H9 (cell line): ENCODE measurements around the gene RAB1B. TPM values are rescaled to one million over a fixed set of nuclear protein-coding genes. Genes with fewer than 3 reads are reported as not detected.
A peak's percentile ranks its signal among the peaks of the same experiment; 100 is the strongest.

Source experiments
- DNase-seq: peaks from one replicate; pipeline ENCODE4 v3.0.0-alpha.2; 2017
- H2AFZ ChIP-seq: one replicate; pipeline ENCODE4 v1.6.1; 2013; ENCODE audit warnings: mild to moderate bottlenecking, low read length, control low read depth, moderate library complexity
- H2AK5ac ChIP-seq: 2 replicates; pipeline ENCODE4 v1.6.1; 2013; ENCODE audit warnings: low read length, control low read depth, mixed read lengths; ENCODE audit not compliant: insufficient read length
- H2BK120ac ChIP-seq: one replicate; pipeline ENCODE4 v1.6.1; 2013; ENCODE audit warnings: low read depth, mild to moderate bottlenecking, low read length, control low read depth, inconsistent platforms; ENCODE audit not compliant: poor library complexity, severe bottlenecking
- H2BK12ac ChIP-seq: 2 replicates; pipeline ENCODE4 v1.6.1; 2013; ENCODE audit warnings: low read length, control low read depth, mixed read lengths, low read depth; ENCODE audit not compliant: insufficient read length
- H2BK15ac ChIP-seq: 2 replicates; pipeline ENCODE4 v1.6.1; 2013; ENCODE audit warnings: low read depth, low read length, control low read depth
- H2BK20ac ChIP-seq: one replicate; pipeline ENCODE4 v1.6.1; 2013; ENCODE audit warnings: low read depth, mild to moderate bottlenecking, low read length, control low read depth, inconsistent platforms; ENCODE audit not compliant: poor library complexity, severe bottlenecking
- H2BK5ac ChIP-seq: 2 replicates; pipeline ENCODE4 v1.6.1; 2013; ENCODE audit warnings: low read length, control low read depth, mixed read lengths; ENCODE audit not compliant: insufficient read length
- H3K14ac ChIP-seq: 2 replicates; pipeline ENCODE4 v1.6.1; 2013; ENCODE audit warnings: low read length, control low read depth; ENCODE audit not compliant: insufficient read depth
- H3K18ac ChIP-seq: 2 replicates; pipeline ENCODE4 v1.6.1; 2013; ENCODE audit warnings: low read depth, mild to moderate bottlenecking, mixed read lengths, low read length, control low read depth; ENCODE audit not compliant: insufficient read length
- H3K23ac ChIP-seq: 2 replicates; pipeline ENCODE4 v1.6.1; 2013; ENCODE audit warnings: low read length, control low read depth, mixed read lengths, low read depth; ENCODE audit not compliant: insufficient read length
- H3K23me2 ChIP-seq: 2 replicates; pipeline ENCODE4 v1.6.1; 2013; ENCODE audit warnings: low read depth, mild to moderate bottlenecking, mixed read lengths, low read length, control low read depth; ENCODE audit not compliant: insufficient read length, poor library complexity, severe bottlenecking
- H3K27ac ChIP-seq: 2 replicates; pipeline ENCODE4 v1.5.1; 2013; ENCODE audit warnings: low read length, control low read depth, mixed read lengths, low read depth; ENCODE audit not compliant: insufficient read length
- H3K27me3 ChIP-seq: 2 replicates; pipeline ENCODE4 v1.6.1; 2013; ENCODE audit warnings: low read length, control low read depth, inconsistent platforms; ENCODE audit not compliant: insufficient read depth
- H3K4ac ChIP-seq: 2 replicates; pipeline ENCODE4 v1.6.1; 2013; ENCODE audit warnings: low read depth, mild to moderate bottlenecking, control low read depth, inconsistent platforms, low read length, moderate library complexity
- H3K4me1 ChIP-seq: 2 replicates; pipeline ENCODE4 v1.6.1; 2013; ENCODE audit warnings: low read length, control low read depth, inconsistent platforms; ENCODE audit not compliant: insufficient read depth
- H3K4me2 ChIP-seq: 2 replicates; pipeline ENCODE4 v1.6.1; 2013; ENCODE audit warnings: low read length, control low read depth, mixed read lengths; ENCODE audit not compliant: insufficient read length, insufficient read depth
- H3K56ac ChIP-seq: 2 replicates; pipeline ENCODE4 v1.6.1; 2013; ENCODE audit warnings: low read depth, mild to moderate bottlenecking, mixed read lengths, low read length, control low read depth; ENCODE audit not compliant: insufficient read length
- H3K79me1 ChIP-seq: 2 replicates; pipeline ENCODE4 v1.6.1; 2013; ENCODE audit warnings: low read depth, mild to moderate bottlenecking, moderate library complexity, low read length, control low read depth, inconsistent platforms; ENCODE audit not compliant: insufficient read depth, poor library complexity, severe bottlenecking
- H3K79me2 ChIP-seq: 2 replicates; pipeline ENCODE4 v1.6.1; 2013; ENCODE audit warnings: low read length, control low read depth, inconsistent platforms; ENCODE audit not compliant: insufficient read depth
- H3K9ac ChIP-seq: 2 replicates; pipeline ENCODE4 v1.6.1; 2013; ENCODE audit warnings: low read length, control low read depth, mixed read lengths; ENCODE audit not compliant: insufficient read length; ENCODE audit errors: extremely low read depth
- H3K9me3 ChIP-seq: one replicate; pipeline ENCODE4 v1.6.1; 2013; ENCODE audit warnings: low read depth, low read length, inconsistent platforms; ENCODE audit not compliant: control insufficient read depth
- H3T11ph ChIP-seq: one replicate; pipeline ENCODE4 v1.6.1; 2013; ENCODE audit warnings: mild to moderate bottlenecking, low read length, control low read depth, inconsistent platforms
- H4K20me1 ChIP-seq: one replicate; pipeline ENCODE4 v1.6.1; 2013; ENCODE audit not compliant: control insufficient read depth, insufficient read length, insufficient read depth
- H4K5ac ChIP-seq: 2 replicates; pipeline ENCODE4 v1.6.1; 2013; ENCODE audit warnings: low read depth, mild to moderate bottlenecking, mixed read lengths, low read length, control low read depth; ENCODE audit not compliant: insufficient read length
- H4K8ac ChIP-seq: replicated peaks from 2 replicates; pipeline ENCODE4 v1.6.1; 2013; ENCODE audit warnings: low read length, control low read depth, mixed read lengths, low read depth; ENCODE audit not compliant: insufficient read length
- H4K91ac ChIP-seq: 2 replicates; pipeline ENCODE4 v1.6.1; 2013; ENCODE audit warnings: low read depth, mild to moderate bottlenecking, moderate library complexity, mixed read lengths, low read length, control low read depth; ENCODE audit not compliant: insufficient read length
- H3K27ac Mint-ChIP-seq, 3 experiments: 2 replicates in 2 of 3; 3 replicates in 1 of 3; pipeline ENCODE4 v1.8.0; 2020 to 2021; ENCODE audit warnings: mixed read lengths in 3 of 3, mild to moderate bottlenecking in 1 of 3, moderate library complexity in 1 of 3
- H3K27me3 Mint-ChIP-seq: 2 replicates; pipeline ENCODE4 v1.8.0; 2021; ENCODE audit warnings: low read depth, mild to moderate bottlenecking, moderate library complexity, mixed read lengths
- H3K36me3 Mint-ChIP-seq, 3 experiments: 2 replicates in 2 of 3; 3 replicates in 1 of 3; pipeline ENCODE4 v1.8.0; 2020 to 2021; ENCODE audit warnings: low read depth in 3 of 3, mixed read lengths in 3 of 3; ENCODE audit not compliant: insufficient read depth in 1 of 3
- H3K4me1 Mint-ChIP-seq, 2 experiments: 2 replicates each; pipeline ENCODE4 v1.8.0; 2020; ENCODE audit warnings: mixed read lengths in 2 of 2
- H3K4me3 Mint-ChIP-seq, 2 experiments: 2 replicates in 1 of 2; 3 replicates in 1 of 2; pipeline ENCODE4 v1.8.0; 2020 to 2021; ENCODE audit warnings: mild to moderate bottlenecking in 2 of 2, mixed read lengths in 2 of 2, moderate library complexity in 1 of 2
- H3K9me3 Mint-ChIP-seq, 2 experiments: 2 replicates in 1 of 2; 3 replicates in 1 of 2; pipeline ENCODE4 v1.8.0; 2020; ENCODE audit warnings: mild to moderate bottlenecking in 2 of 2, mixed read lengths in 2 of 2, moderate library complexity in 1 of 2
- CTCF ChIP-seq: fragments of 200-600 bp; sonication (generic); conservative IDR thresholded peaks from 3 replicates; pipeline ENCODE4 v1.8.0; 2021; ENCODE audit warnings: antibody characterized with exemption, mild to moderate bottlenecking
- WGBS: extraction: QIAGEN DNeasy Blood & Tissue Kit; methylation state at CpG from one replicate; pipeline ENCODE4 v1.1.7; 2013; ENCODE audit warnings: missing lambda C conversion rate, low lambda C conversion rate, mixed read lengths; ENCODE audit not compliant: insufficient read length; ENCODE audit errors: extremely low coverage; 5-methylcytosine and 5-hydroxymethylcytosine counted together
- total RNA-seq: library from RNA; stranded (reverse); gene quantifications from 2 replicates; pipeline ENCODE4 v1.2.1, GENCODE V29; 2021

The RAB1B gene
- total RNA-seq, 1 experiment from 2014 or later: 118 TPM

- no peak overlapping the region for H2BK20ac ChIP-seq
- no peak overlapping the region for H3K4me3 Mint-ChIP-seq
- peaks cover 8% of the 10 kb centered on the region for H3K23me2 ChIP-seq
- no peak for TF ChIP-seq CTCF
- H3K27me3 ChIP-seq: no peaks in the 10 kb centered on the region
- no peaks in the 10 kb centered on the region for H3K79me2 ChIP-seq
- H3K4me2 ChIP-seq: no peak overlapping the region
- no peak overlapping the region for H2AK5ac ChIP-seq
- H3T11ph ChIP-seq: no peak overlapping the region
- H4K91ac ChIP-seq: no peak overlapping the region
- WGBS: no CpG with 5 or more reads among the region's 16 CpGs
- no peak overlapping the region for H3K9ac ChIP-seq
- no peak overlapping the region for H3K23ac ChIP-seq
- no peaks in the 10 kb centered on the region for H3K9me3 ChIP-seq
- DNase-seq: no peak
- no peak overlapping the region for H3K56ac ChIP-seq
- no peak overlapping the region for H2BK5ac ChIP-seq
- no peaks in the 10 kb centered on the region for H3K27me3 Mint-ChIP-seq
- H4K8ac ChIP-seq: no peak overlapping the region
- no peak overlapping the region for H3K27ac ChIP-seq
- H2BK15ac ChIP-seq: no peak overlapping the region
- H3K14ac ChIP-seq: no peak overlapping the region
- H3K18ac ChIP-seq: no peak overlapping the region
- peak overlapping the region in 1 of 3 experiments; percentile 40; a peak in 1 of 7 replicates for H3K27ac Mint-ChIP-seq
- H2BK120ac ChIP-seq: no peak overlapping the region
- H3K4me1 Mint-ChIP-seq: peaks cover 15 to 18% of the 10 kb centered on the region in 2 experiments
- H3K79me1 ChIP-seq: no peaks in the 10 kb centered on the region
- H3K4me1 ChIP-seq: no peaks in the 10 kb centered on the region
- no peak overlapping the region for H4K5ac ChIP-seq
- peaks cover 2% of the 10 kb centered on the region for H4K20me1 ChIP-seq
- no peak overlapping the region for H2BK12ac ChIP-seq
- H3K36me3 Mint-ChIP-seq: peaks cover 22 to 62% (median 62%) of the 10 kb centered on the region in 3 experiments
- H2AFZ ChIP-seq: no peak overlapping the region
- peaks cover 0 to 2% of the 10 kb centered on the region in 2 experiments; a peak in 1 of 5 replicates for H3K9me3 Mint-ChIP-seq
- H3K4ac ChIP-seq: no peak overlapping the region
Observed at GRCh38 chr11:66261578-66261977, 6.9 kb upstream of the RAB1B start.
